Prostate gland (tissue), 2 donors: ENCODE results near the gene SMIM44. TPM values are rescaled to one million over a fixed set of nuclear protein-coding genes. Genes with fewer than 3 reads are reported as not detected.

Experiments used
- DNase-seq: peaks from one replicate; pipeline ENCODE4 v3.0.0-alpha.2; 2019; ENCODE audit warnings: low spot score
- H3K27ac ChIP-seq, 2 donors: fragments of 200-600 bp; sonication (generic); 2 replicates each; pipeline ENCODE4 v1.5.1; 2017 to 2019
- H3K27me3 ChIP-seq: fragments of 200-600 bp; sonication (generic); replicated peaks from 2 replicates; pipeline ENCODE4 v1.5.1; 2019; ENCODE audit not compliant: insufficient read depth
- H3K36me3 ChIP-seq, 2 donors: fragments of 200-600 bp; sonication (generic); 1 replicate in 1 of 2; 2 replicates in 1 of 2; pipeline versions ENCODE4 v1.5.1 to v1.8.1; 2017 to 2019
- H3K4me1 ChIP-seq: fragments of 200-600 bp; sonication (generic); replicated peaks from 2 replicates; pipeline ENCODE4 v1.5.1; 2019
- H3K4me3 ChIP-seq, 2 donors: fragments of 200-600 bp; sonication (generic); 2 replicates each; pipeline ENCODE4 v1.5.1; 2017 to 2019
- H3K9me3 ChIP-seq: fragments of 200-600 bp; sonication (generic); 2 replicates; pipeline ENCODE4 v1.5.1; 2017
- POLR2A ChIP-seq: fragments of 450-650 bp; IDR thresholded peaks from one replicate; pipeline ENCODE4 v1.6.1; 2016; ENCODE audit warnings: antibody characterized with exemption, mild to moderate bottlenecking
- POLR2AphosphoS5 ChIP-seq: sonication (generic); formaldehyde crosslinking; IDR thresholded peaks from one replicate; pipeline ENCODE4 v1.6.1; 2017; ENCODE audit warnings: antibody characterized with exemption
- WGBS: methylation state at CpG from one replicate; pipeline ENCODE4 v1.1.5; 2018; 5-methylcytosine and 5-hydroxymethylcytosine counted together
- intact Hi-C: fragments of 100-400 bp; cut with DNase I; formaldehyde crosslinking; loops from one replicate; pipeline ENCODE4 v1.14.2; 2022
- total RNA-seq, 2 donors: library from RNA; depleted of rRNA; stranded (reverse); fragments of >200 nt; gene quantifications; one replicate each; pipeline ENCODE4 v1.1.0, GENCODE V29; 2016
- TF ChIP-seq, protein P1 (sequence below), 4 experiments: fragments of 200-600 bp in 2 of 4; fragments of 450-650 bp in 2 of 4; sonication (generic) in 2 of 4; IDR thresholded peaks; 1 replicate in 3 of 4; 2 replicates in 1 of 4; pipeline ENCODE4 v1.5.1; 2016 to 2019; ENCODE audit warnings: antibody characterized with exemption in 4 of 4, mild to moderate bottlenecking in 2 of 4, moderate library complexity in 2 of 4

The SMIM44 gene
- total RNA-seq, 2 donors from 2014 or later = 1.7 TPM; not detected in 1

DNA sequence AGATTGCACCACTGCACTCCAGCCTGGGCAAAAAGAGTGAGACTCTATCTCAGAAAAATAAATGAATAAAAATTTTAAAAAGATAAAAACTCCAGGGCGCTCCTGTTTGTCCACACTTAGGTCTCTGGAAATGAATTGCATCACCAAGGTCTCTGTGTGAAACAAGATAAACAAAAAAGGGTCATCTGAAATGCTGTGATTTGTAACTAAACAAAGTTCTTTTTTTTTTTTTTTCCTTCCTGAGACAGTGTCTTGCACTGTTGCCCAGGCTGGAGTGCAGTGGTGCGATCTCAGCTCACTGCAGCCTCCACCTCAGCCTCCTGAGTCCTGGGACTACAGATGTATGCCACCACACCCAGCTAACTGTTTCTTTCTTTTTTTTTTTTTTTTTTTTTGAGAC is 34.4 kb upstream of the SMIM44 start:
- WGBS = 87% methylated on average over 2 of the region's 2 CpGs
- no peak overlapping the region for H3K27ac ChIP-seq
- no peak for DNase-seq
- no peak overlapping the region for H3K4me3 ChIP-seq
- peaks cover 5% of the 10 kb centered on the region for H3K4me1 ChIP-seq
- no peaks in the 10 kb centered on the region for H3K36me3 ChIP-seq
- intact Hi-C loops = no loop called here
- H3K9me3 ChIP-seq = no peaks in the 10 kb centered on the region
- TF ChIP-seq, protein P1, sequence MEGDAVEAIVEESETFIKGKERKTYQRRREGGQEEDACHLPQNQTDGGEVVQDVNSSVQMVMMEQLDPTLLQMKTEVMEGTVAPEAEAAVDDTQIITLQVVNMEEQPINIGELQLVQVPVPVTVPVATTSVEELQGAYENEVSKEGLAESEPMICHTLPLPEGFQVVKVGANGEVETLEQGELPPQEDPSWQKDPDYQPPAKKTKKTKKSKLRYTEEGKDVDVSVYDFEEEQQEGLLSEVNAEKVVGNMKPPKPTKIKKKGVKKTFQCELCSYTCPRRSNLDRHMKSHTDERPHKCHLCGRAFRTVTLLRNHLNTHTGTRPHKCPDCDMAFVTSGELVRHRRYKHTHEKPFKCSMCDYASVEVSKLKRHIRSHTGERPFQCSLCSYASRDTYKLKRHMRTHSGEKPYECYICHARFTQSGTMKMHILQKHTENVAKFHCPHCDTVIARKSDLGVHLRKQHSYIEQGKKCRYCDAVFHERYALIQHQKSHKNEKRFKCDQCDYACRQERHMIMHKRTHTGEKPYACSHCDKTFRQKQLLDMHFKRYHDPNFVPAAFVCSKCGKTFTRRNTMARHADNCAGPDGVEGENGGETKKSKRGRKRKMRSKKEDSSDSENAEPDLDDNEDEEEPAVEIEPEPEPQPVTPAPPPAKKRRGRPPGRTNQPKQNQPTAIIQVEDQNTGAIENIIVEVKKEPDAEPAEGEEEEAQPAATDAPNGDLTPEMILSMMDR (IDR thresholded peaks at IDR 0.05) = no peak
- TF ChIP-seq POLR2AphosphoS5 (no peak), POLR2A (no peak)
- H3K27me3 ChIP-seq = no peaks in the 10 kb centered on the region

DNA sequence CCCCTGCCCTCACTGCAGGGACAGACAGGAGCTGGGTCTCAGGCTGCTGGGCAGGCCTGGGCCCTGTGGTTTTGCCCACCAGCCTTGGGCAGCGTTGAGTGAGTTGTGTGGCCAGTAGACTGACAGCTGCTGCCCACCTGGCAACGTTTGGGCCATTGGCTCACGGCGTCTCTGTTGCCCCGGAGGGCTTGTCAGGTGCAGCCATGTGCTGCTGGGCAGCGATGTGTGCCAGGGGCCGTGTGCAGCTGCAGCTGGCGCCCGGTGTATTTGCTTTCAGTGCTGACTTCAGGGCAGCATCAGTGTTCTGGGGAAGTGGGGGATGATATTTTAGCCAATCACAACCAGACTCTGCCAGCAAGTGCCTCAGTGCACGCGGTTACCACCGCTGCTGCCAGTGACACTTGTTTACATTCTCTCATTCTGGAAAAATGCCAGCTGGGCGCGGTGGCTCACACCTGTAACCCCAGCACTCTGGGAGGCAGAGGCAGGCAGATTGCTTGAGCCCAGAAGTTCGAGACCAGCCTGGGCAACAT is 33.5 kb upstream of the SMIM44 start:
- H3K9me3 ChIP-seq = no peaks in the 10 kb centered on the region
- H3K4me3 ChIP-seq = no peak overlapping the region
- 32% methylated on average over 15 of the region's 15 CpGs for WGBS
- TF ChIP-seq, protein P1 (IDR thresholded peaks at IDR 0.05) = no peak
- intact Hi-C loops = no loop called here
- peak; percentile 29 for DNase-seq
- no peaks in the 10 kb centered on the region for H3K27me3 ChIP-seq
- peaks cover 5% of the 10 kb centered on the region for H3K4me1 ChIP-seq
- no peaks in the 10 kb centered on the region for H3K36me3 ChIP-seq
- no peak overlapping the region for H3K27ac ChIP-seq

DNA sequence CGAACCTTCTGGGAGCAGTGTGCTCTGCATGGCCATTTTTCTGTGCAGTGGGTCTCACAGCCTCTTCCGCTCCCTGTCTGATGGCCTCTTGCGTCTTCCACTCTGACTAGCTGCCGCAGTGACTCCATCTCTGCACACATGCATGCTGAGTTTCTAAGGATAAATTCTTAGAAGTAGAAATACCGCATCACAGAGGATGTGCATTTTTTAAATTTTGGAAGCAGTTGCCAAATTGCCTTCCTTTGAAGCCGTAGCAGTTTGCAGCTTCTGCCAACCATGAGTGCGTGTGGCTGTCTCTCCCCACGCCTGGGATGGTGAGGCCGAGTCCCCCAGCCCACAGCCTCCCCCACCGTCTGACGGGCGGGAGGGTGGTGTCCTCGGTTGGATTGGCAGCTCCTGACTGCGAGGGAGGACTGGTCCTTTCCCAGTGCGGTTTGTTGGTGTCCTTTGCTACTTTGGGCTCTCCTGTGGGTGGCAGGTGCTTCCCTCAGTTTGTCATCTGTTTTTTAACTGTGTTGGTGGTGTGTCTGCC is 32.7 kb upstream of the SMIM44 start:
- DNase-seq = no peak
- Histone ChIP-seq H3K27me3 (no peaks in the 10 kb centered on the region), H3K36me3 (no peaks in the 10 kb centered on the region), H3K9me3 (no peaks in the 10 kb centered on the region), H3K4me3 (no peak overlapping the region), H3K27ac (no peak overlapping the region), H3K4me1 (peaks cover 5% of the 10 kb centered on the region)
- intact Hi-C loops = no loop called here
- TF ChIP-seq, protein P1 (IDR thresholded peaks at IDR 0.05) = no peak
- TF ChIP-seq POLR2AphosphoS5 (no peak), POLR2A (no peak)
- WGBS = 53% methylated on average over 15 of the region's 15 CpGs

- no peaks in the 10 kb centered on the region for H3K36me3 ChIP-seq
- no peak for TF ChIP-seq POLR2A
- TF ChIP-seq, protein P1 (IDR thresholded peaks at IDR 0.05) = no peak
- TF ChIP-seq POLR2AphosphoS5 = no peak
- H3K27me3 ChIP-seq = no peaks in the 10 kb centered on the region
- H3K4me1 ChIP-seq = peaks cover 5% of the 10 kb centered on the region
- H3K4me3 ChIP-seq = no peak overlapping the region
- no peak overlapping the region for H3K27ac ChIP-seq
- no peak for DNase-seq
- WGBS = 75% methylated on average over 9 of the region's 12 CpGs
- intact Hi-C loops = no loop called here
- H3K9me3 ChIP-seq = no peaks in the 10 kb centered on the region
Observed at GRCh38 chr19:3514930-3515329, 31.7 kb upstream of the SMIM44 start.
